Measurements from ENCODE around the gene PLP1.

PLP1 gene

GRCh38 chrX:103831803-103832544, 55.3 kb downstream of the PLP1 start, which contains the start of gene RAB9B:
Gene RAB9B, minus strand, starts transcription at chrX:103832257. Its CDS starts 6,473 bp downstream, at chrX:103825784.
- peak; percentile 21 for DNase-seq

- DNase-seq: no peak
These were observed 62.8 kb downstream of the PLP1 start for GRCh38 chrX:103839404-103839803.

All from DMS153 (cell line).